ENCODE measurements around the gene FAM120B.

The FAM120B gene

DNA sequence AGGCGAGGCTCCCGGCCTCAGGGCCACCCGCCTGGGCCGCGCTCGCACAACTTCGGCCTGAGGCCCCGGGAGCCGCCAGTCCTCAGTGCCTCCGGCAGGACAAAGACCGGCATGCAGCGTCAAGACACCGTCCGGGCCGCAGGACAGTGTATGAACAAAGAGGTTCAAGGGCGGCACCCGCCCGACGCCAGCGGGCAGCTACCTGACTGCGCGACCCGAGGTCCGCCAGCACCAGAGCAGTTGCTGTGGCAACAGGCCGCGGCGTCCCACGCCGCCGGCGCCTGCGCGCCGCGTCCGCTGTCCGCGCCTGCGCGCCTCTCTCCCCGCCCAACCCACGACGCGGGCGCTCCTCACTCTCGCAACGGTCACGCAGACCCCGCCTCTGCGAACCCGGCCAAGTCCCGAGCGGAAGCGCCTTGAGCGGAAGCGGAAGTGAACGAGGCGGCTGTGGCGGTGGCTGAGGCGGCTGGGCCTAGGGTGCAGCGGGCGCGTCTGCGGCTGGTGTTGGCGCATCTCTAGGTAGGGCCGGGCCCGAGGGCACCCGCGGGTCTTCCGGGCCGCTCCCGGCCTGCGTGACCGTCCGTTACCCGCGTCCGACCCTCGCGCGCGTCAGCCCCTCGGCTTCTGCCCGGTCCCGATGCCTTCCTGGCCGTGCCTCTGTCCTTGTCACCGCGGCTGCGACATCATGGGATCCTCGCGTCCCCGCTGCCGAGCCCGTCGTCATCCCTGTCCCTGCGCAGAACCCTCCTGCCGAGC lies at the start of gene FAM120B:
Gene FAM120B (plus strand): TSS at position 435 of the 756 bp plus-strand sequence. CDS start 10,633 bp downstream, outside the sequence.
- peak; percentile 92 for DNase-seq (ENCODE audit: low spot score)
- TF ChIP-seq CTCF (conservative IDR thresholded peaks at IDR 0.05; ENCODE audit: low read depth): no peak
- CTCF ChIA-PET: no interaction called here
- POLR2A ChIA-PET (ENCODE audit: low non-redundant PET): interaction anchor here (0.6 to 0.9 kb wide), 2 partner anchors 10 to 55 kb away, joined by 3 read pairs; no protein-coding TSS in a partner anchor
- H3K27ac ChIP-seq: peak within 1 kb of the TSS; percentile 77

DNA sequence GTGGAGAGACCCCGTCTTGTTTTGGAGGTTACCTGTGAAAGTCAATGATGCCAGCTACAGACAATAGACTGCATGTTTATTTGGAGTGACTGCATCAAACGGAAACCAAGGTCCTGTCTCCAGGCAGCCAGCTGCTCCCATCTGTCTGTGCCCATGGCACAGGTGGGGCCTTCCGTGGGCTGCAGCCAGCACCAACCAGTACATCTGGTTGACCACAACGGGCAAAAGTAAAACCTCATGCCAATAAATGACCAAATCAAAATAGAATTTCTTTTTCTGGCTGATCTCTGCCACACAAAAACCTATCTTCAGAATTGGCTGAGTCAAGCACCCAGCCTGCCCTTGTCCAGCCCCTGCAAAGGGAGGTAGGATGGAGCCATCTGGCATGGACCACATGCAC lies 49.2 kb upstream of the FAM120B start:
- no peak for TF ChIP-seq CTCF (conservative IDR thresholded peaks at IDR 0.05; ENCODE audit: low read depth)
- no peak for DNase-seq (ENCODE audit: low spot score)
- POLR2A ChIA-PET (ENCODE audit: low non-redundant PET): no interaction called here
- CTCF ChIA-PET: no interaction called here
- H3K27ac ChIP-seq: no peak overlapping the region

DNA sequence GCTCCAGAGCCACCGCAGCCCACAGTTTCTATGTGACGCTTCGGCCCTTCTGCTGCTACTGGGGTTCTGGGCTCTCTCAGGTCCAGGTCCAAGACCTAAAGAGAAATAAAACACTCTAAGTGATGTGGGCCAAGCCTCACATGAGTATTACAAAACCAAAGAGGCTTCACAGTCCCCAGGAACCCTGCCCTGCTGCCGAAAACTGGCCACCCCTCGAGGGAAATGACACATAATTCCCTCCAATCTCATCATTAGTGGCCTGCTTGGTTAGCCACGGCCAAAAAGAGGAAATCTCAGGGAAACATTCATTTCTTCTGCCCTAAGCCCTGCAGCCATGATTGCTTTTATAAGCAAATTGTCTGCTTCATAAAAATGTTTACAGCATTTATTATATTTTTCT lies 48.2 kb upstream of the FAM120B start:
- no peak overlapping the region for H3K27ac ChIP-seq
- no peak for TF ChIP-seq CTCF (conservative IDR thresholded peaks at IDR 0.05; ENCODE audit: low read depth)
- DNase-seq (ENCODE audit: low spot score): no peak
- ChIA-PET POLR2A (ENCODE audit: low non-redundant PET) (no interaction called here), CTCF (no interaction called here)

DNA sequence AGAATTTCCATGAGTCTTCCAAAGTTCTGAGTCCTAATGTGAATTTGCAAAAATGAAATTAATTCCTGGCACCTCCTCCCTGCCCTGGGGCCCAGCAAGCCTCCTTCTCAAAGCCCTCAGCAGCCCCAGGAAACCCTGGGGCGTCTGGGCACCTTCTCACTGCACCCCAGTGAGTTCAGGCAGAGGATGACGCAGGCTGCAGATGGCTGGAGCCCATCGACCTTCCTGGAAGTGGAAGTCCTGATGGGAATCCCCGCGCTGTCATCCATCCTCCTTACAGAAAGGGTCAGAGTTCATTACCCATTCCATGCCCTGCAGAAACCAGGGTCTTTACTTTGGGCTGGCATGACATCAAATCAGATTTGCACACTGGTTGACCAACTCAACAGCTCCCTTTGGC lies 47.3 kb upstream of the FAM120B start:
- ChIA-PET CTCF (interaction anchor here (0.6 kb wide), 1 partner anchor 293 kb away, joined by 4 read pairs; no protein-coding TSS in a partner anchor), POLR2A (ENCODE audit: low non-redundant PET) (no interaction called here)
- no peak for TF ChIP-seq CTCF (conservative IDR thresholded peaks at IDR 0.05; ENCODE audit: low read depth)
- DNase-seq (ENCODE audit: low spot score): no peak
- H3K27ac ChIP-seq: no peak overlapping the region

GRCh38 chr6:170260686-170261085 lies 45.9 kb upstream of the FAM120B start:
- TF ChIP-seq CTCF (conservative IDR thresholded peaks at IDR 0.05; ENCODE audit: low read depth): no peak
- POLR2A ChIA-PET (ENCODE audit: low non-redundant PET): no interaction called here
- CTCF ChIA-PET: no interaction called here
- DNase-seq (ENCODE audit: low spot score): no peak
- H3K27ac ChIP-seq: no peak overlapping the region

GRCh38 chr6:170261643-170262488 lies 44.7 kb upstream of the FAM120B start:
- ChIA-PET CTCF (no interaction called here), POLR2A (ENCODE audit: low non-redundant PET) (no interaction called here)
- no peak overlapping the region for H3K27ac ChIP-seq
- no peak for TF ChIP-seq CTCF (conservative IDR thresholded peaks at IDR 0.05; ENCODE audit: low read depth)
- no peak for DNase-seq (ENCODE audit: low spot score)

Data from RWPE1 (cell line).